BLaER1 (cell line): ENCODE measurements around the gene RNU7-1.
"Not testable (repeated sequence)": the region's sequence is repeated elsewhere in the genome, so short reads cannot be mapped to it uniquely, and the experiment has no call there.

ENCODE experiments used
- H3K27ac ChIP-seq: shearing (Covaris generic); formaldehyde crosslinking; 2 replicates; pipeline ENCODE4 v1.8.1; 2022
- H3K27me3 ChIP-seq: shearing (Covaris generic); formaldehyde crosslinking; 2 replicates; pipeline ENCODE4 v1.8.1; 2022
- H3K36me3 ChIP-seq: shearing (Covaris generic); formaldehyde crosslinking; 2 replicates; pipeline ENCODE4 v1.8.1; 2022
- H3K4me1 ChIP-seq: shearing (Covaris generic); formaldehyde crosslinking; 2 replicates; pipeline ENCODE4 v1.8.1; 2022
- H3K4me2 ChIP-seq: shearing (Covaris generic); formaldehyde crosslinking; 2 replicates; pipeline ENCODE4 v1.8.1; 2022
- H3K4me3 ChIP-seq: shearing (Covaris generic); formaldehyde crosslinking; 2 replicates; pipeline ENCODE4 v1.8.1; 2022
- H3K9ac ChIP-seq: shearing (Covaris generic); formaldehyde crosslinking; 2 replicates; pipeline ENCODE4 v1.8.1; 2022
- H3K9me3 ChIP-seq: shearing (Covaris generic); formaldehyde crosslinking; 2 replicates; pipeline ENCODE4 v1.8.1; 2022
- H4K20me1 ChIP-seq: shearing (Covaris generic); formaldehyde crosslinking; 2 replicates; pipeline ENCODE4 v1.8.1; 2022
- Cebpa-rat ChIP-seq: shearing (Covaris generic); IDR thresholded peaks from 2 replicates; pipeline ENCODE4 v1.8.1; 2022

The RNU7-1 gene

GRCh38 chr12:6905414-6906040, 38.1 kb upstream of the RNU7-1 start:
- Histone ChIP-seq H3K27me3 (no peaks in the 10 kb centered on the region; the same call in 1 of the 2 replicates), H3K27ac (no peak overlapping the region), H3K9ac (peak overlapping the region; percentile 75), H3K36me3 (peaks cover 20% of the 10 kb centered on the region; the same call in 1 of the 2 replicates), H3K4me2 (peak overlapping the region; percentile 99), H3K4me3 (peak overlapping the region; percentile 74), H3K4me1 (peaks cover 19% of the 10 kb centered on the region), H4K20me1 (no peaks in the 10 kb centered on the region), H3K9me3 (no peaks in the 10 kb centered on the region)
- TF ChIP-seq Cebpa-rat: no peak

DNA sequence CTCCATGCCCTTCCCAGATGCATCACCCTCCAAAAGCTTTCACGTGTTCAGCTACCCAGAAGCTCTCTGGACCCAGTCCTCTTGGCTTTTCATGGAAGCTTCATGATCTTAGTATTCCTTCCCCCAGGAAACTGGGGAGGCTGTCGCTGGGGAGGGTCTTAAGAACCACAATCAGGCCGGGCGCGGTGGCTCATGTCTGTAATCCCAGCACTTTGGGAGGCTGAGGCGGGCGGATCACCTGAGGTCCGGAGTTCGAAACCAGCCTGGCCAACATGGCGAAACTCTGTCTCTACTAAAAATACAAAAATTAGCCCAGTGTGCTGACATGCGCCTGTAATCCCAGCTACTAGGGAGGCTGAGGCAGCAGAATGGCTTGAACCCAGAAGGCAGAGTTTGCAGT, 35.5 kb upstream of the RNU7-1 start:
- not testable (repeated sequence) for H4K20me1 ChIP-seq, H3K9ac ChIP-seq, H3K4me3 ChIP-seq, H3K9me3 ChIP-seq, H3K27ac ChIP-seq, H3K4me2 ChIP-seq
- Histone ChIP-seq H3K27me3 (peaks cover 25% of the 10 kb centered on the region), H3K36me3 (peaks cover 20% of the 10 kb centered on the region; the same call in 1 of the 2 replicates), H3K4me1 (peaks cover 19% of the 10 kb centered on the region)

DNA sequence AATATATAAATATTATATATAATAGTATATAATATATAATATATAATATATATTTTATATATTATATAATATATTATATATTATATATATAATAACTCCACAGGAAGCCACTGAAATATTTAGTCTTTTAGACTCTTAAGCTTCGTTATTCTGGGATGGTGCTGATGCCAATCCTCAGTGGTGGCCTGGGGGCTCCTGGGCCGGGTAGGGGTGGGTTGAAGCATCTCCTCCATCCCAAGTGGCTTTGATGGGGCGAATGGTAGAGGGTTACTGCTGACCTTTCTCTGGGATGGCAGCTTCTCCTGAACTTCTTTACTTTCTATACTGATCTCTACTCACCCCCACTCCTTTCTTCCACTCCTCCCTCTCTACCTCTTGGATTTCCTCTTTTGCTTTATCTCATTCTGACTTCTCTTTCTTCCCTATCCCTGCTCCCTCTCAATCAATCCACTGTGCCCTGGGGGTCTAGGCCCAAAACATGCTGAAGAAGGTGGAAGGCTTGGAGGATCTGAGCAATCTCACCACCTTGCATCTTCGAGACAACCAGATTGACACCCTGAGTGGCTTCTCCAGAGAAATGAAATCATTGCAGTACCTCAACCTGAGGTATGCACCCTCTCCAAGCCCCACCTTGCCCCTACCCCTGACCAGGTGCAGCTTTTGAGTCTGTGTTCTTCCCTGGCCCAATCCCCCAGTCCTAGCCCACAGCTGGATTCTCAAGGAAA, 34.0 kb upstream of the RNU7-1 start:
- no peak overlapping the region for H3K9ac ChIP-seq
- H3K4me3 ChIP-seq: no peak overlapping the region
- H3K27ac ChIP-seq: no peak overlapping the region
- no peak overlapping the region for H3K4me2 ChIP-seq
- no peaks in the 10 kb centered on the region for H4K20me1 ChIP-seq
- no peak for TF ChIP-seq Cebpa-rat
- H3K9me3 ChIP-seq: no peaks in the 10 kb centered on the region
- H3K4me1 ChIP-seq: peaks cover 17% of the 10 kb centered on the region
- H3K27me3 ChIP-seq: peaks cover 39% of the 10 kb centered on the region
- H3K36me3 ChIP-seq: peaks cover 20% of the 10 kb centered on the region; the same call in 1 of the 2 replicates

GRCh38 chr12:6912164-6912935, 31.3 kb upstream of the RNU7-1 start:
- H3K27me3 ChIP-seq: peaks cover 67% of the 10 kb centered on the region
- H3K4me2 ChIP-seq: no peak overlapping the region
- H3K9me3 ChIP-seq: no peaks in the 10 kb centered on the region

GRCh38 chr12:6914246-6914946, 29.2 kb upstream of the RNU7-1 start, which contains the start of gene ENO2:
Gene ENO2 (plus strand): TSS chr12:6914580. CDS start chr12:6915833, 1,253 bp downstream.
- H4K20me1 ChIP-seq: peaks cover 7% of the 10 kb centered on the region; the same call in 1 of the 2 replicates
- H3K4me3 ChIP-seq: peak within 1 kb of the TSS; percentile 72
- no peak within 1 kb of the TSS for H3K27ac ChIP-seq
- TF ChIP-seq Cebpa-rat: no peak
- H3K4me1 ChIP-seq: peaks cover 20% of the 10 kb centered on the region
- peak within 1 kb of the TSS; percentile 55; the same call in 1 of the 2 replicates for H3K9ac ChIP-seq
- H3K27me3 ChIP-seq: peaks cover 71% of the 10 kb centered on the region
- H3K4me2 ChIP-seq: peak within 1 kb of the TSS; percentile 93
- H3K9me3 ChIP-seq: no peaks in the 10 kb centered on the region
- no peaks in the 10 kb centered on the region; the same call in 1 of the 2 replicates for H3K36me3 ChIP-seq

More at GRCh38 chr12:6912164-6912935, 31.3 kb upstream of the RNU7-1 start:
- no peak overlapping the region for H3K27ac ChIP-seq
- no peak for TF ChIP-seq Cebpa-rat
- H3K4me3 ChIP-seq: no peak overlapping the region
- peaks cover 7% of the 10 kb centered on the region; the same call in 1 of the 2 replicates for H4K20me1 ChIP-seq
- peaks cover 17% of the 10 kb centered on the region for H3K4me1 ChIP-seq
- H3K36me3 ChIP-seq: peaks cover 8% of the 10 kb centered on the region; the same call in 1 of the 2 replicates
- H3K9ac ChIP-seq: no peak overlapping the region

- H3K4me3 ChIP-seq: peak overlapping the region; percentile 72
- H4K20me1 ChIP-seq: peaks cover 7% of the 10 kb centered on the region; the same call in 1 of the 2 replicates
- no peak overlapping the region for H3K27ac ChIP-seq
- H3K36me3 ChIP-seq: no peaks in the 10 kb centered on the region; the same call in 1 of the 2 replicates
- H3K4me2 ChIP-seq: peak overlapping the region; percentile 93
- peak overlapping the region; percentile 55; the same call in 1 of the 2 replicates for H3K9ac ChIP-seq
- peaks cover 71% of the 10 kb centered on the region for H3K27me3 ChIP-seq
- H3K9me3 ChIP-seq: no peaks in the 10 kb centered on the region
- no peak for TF ChIP-seq Cebpa-rat
- peaks cover 23% of the 10 kb centered on the region for H3K4me1 ChIP-seq
Measured at GRCh38 chr12:6914947-6915788, 28.4 kb upstream of the RNU7-1 start.

DNA sequence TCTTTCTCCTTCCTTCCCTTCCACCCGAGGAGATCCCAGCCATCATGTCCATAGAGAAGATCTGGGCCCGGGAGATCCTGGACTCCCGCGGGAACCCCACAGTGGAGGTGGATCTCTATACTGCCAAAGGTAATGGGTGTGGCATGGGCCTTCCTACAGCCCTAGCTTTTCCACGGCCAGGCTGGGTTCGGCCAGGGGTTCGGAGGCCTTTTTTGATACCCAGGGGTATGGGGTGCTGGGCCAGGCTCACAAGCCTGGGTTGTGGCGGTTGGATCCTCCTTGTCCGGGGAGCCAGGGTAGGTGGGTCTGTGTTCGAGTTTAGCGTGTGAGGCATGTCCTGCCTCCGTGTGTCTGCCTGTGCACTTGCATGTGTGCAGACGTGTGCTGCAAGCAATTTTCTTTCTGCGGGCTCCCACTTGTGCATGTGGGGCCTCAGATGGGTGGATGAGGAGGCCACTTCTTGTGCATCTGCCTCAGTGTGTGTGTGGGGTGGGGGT, 27.8 kb upstream of the RNU7-1 start:
- Histone ChIP-seq H3K4me1 (peaks cover 23% of the 10 kb centered on the region), H3K4me2 (peak overlapping the region; percentile 93; the same call in 1 of the 2 replicates), H3K9me3 (no peaks in the 10 kb centered on the region), H4K20me1 (peaks cover 7% of the 10 kb centered on the region; the same call in 1 of the 2 replicates), H3K36me3 (no peaks in the 10 kb centered on the region; the same call in 1 of the 2 replicates), H3K27ac (no peak overlapping the region), H3K4me3 (no peak overlapping the region), H3K9ac (no peak overlapping the region), H3K27me3 (peaks cover 69% of the 10 kb centered on the region)
- TF ChIP-seq Cebpa-rat: no peak

DNA sequence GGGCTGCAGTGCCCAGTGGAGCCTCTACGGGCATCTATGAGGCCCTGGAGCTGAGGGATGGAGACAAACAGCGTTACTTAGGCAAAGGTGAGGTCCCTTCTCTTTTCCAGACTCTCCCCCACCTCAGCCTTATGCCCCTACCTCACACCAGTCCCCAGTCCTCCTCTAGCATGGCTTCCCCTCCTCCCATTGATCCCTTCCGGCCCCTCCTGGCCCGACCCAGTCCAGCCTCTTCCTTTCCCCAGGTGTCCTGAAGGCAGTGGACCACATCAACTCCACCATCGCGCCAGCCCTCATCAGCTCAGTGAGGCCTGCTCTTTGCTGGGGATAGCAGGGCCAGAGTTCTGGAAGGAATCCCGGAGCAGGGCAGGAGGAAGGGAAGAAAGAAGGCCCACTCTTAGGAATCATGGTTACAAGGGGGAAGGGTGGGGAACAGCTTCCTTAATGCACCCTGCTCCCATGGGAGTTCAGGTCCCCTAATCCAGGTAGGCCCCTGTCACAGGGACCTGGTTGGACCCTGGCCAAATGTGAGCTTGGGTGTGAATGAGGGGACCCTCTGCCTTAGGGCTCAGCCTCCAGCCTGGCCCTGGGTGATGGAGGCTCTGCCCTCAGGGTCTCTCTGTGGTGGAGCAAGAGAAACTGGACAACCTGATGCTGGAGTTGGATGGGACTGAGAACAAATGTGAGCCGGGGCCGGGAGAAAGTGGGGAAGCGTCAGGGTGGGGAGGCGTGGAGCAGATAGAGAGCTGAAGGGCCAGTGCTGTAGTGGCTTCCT, 27.0 kb upstream of the RNU7-1 start:
- Histone ChIP-seq H3K27me3 (peaks cover 62% of the 10 kb centered on the region), H3K27ac (no peak overlapping the region), H4K20me1 (peaks cover 7% of the 10 kb centered on the region; the same call in 1 of the 2 replicates), H3K4me3 (no peak overlapping the region), H3K36me3 (no peaks in the 10 kb centered on the region; the same call in 1 of the 2 replicates), H3K4me1 (peaks cover 29% of the 10 kb centered on the region), H3K4me2 (no peak overlapping the region), H3K9me3 (no peaks in the 10 kb centered on the region), H3K9ac (no peak overlapping the region)
- no peak for TF ChIP-seq Cebpa-rat
